Esophagus squamous epithelium (tissue), 5 donors: ENCODE measurements around the gene TRIP12. TPM values are rescaled to one million over a fixed set of nuclear protein-coding genes. Genes with fewer than 3 reads are reported as not detected.

Experiments
- DNase-seq: peaks from one replicate; lab custom pipeline; 2025; lab: John Stamatoyannopoulos, UW
- H3K27ac ChIP-seq, 4 donors: fragments of 200-600 bp; sonication (generic); one replicate each; pipeline ENCODE4 v1.5.1; 2016 to 2019; ENCODE audit warnings: mild to moderate bottlenecking in 1 of 4
- H3K27me3 ChIP-seq, 4 donors: fragments of 200-600 bp; sonication (generic); 1 replicate in 3 of 4; 2 replicates in 1 of 4; pipeline versions ENCODE4 v1.5.1 to v1.6.0; 2017 to 2021; ENCODE audit warnings: antibody characterized with exemption in 1 of 4
- H3K36me3 ChIP-seq, 3 donors: fragments of 200-600 bp; sonication (generic); one replicate each; pipeline ENCODE4 v1.5.1; 2016 to 2019
- H3K4me1 ChIP-seq, 3 donors: fragments of 200-600 bp; sonication (generic); one replicate each; pipeline ENCODE4 v1.5.1; 2017 to 2019
- H3K4me3 ChIP-seq, 4 donors: fragments of 200-600 bp; sonication (generic); 1 replicate in 3 of 4; 2 replicates in 1 of 4; pipeline ENCODE4 v1.5.1; 2016 to 2019; ENCODE audit warnings: mild to moderate bottlenecking in 2 of 4, moderate library complexity in 1 of 4
- H3K9me3 ChIP-seq, 3 donors: fragments of 200-600 bp; sonication (generic); one replicate each; pipeline ENCODE4 v1.5.1; 2016 to 2019
- CTCF ChIP-seq, 6 experiments: fragments of 450-650 bp in 4 of 6; fragments of 200-600 bp in 2 of 6; sonication (generic) in 2 of 6; IDR thresholded peaks; one replicate each; pipeline ENCODE4 v1.5.1; 2016 to 2019; ENCODE audit warnings: antibody characterized with exemption in 6 of 6, mild to moderate bottlenecking in 4 of 6, moderate library complexity in 4 of 6
- POLR2A ChIP-seq, 4 donors: fragments of 450-650 bp; IDR thresholded peaks; one replicate each; pipeline ENCODE4 v1.6.1; 2017; ENCODE audit warnings: antibody characterized with exemption in 4 of 4, mild to moderate bottlenecking in 4 of 4, moderate library complexity in 3 of 4
- WGBS, 2 donors: methylation state at CpG; one replicate each; pipeline ENCODE4 v1.1.5; 2018; 5-methylcytosine and 5-hydroxymethylcytosine counted together
- intact Hi-C: fragments of 100-400 bp; cut with DNase I; formaldehyde crosslinking; loops from one replicate; pipeline ENCODE4 v1.15.0; 2022
- total RNA-seq, 4 donors: library from RNA; depleted of rRNA; stranded (reverse); fragments of >200 nt; gene quantifications; one replicate each; pipeline ENCODE4 v1.1.0, GENCODE V29; 2016
- donor health status: DM: yes; HTN: yes; CAD: no.

TRIP12 gene
- total RNA-seq, 4 donors from 2014 or later, result 84.8 to 174 (median 125) TPM

GRCh38 chr2:229738024-229738625 lies 183.7 kb downstream of the TRIP12 start:
- TF ChIP-seq CTCF (IDR thresholded peaks at IDR 0.05) (no peak), POLR2A (IDR thresholded peaks at IDR 0.05) (no peak)

GRCh38 chr2:229734410-229734809 lies 187.4 kb downstream of the TRIP12 start:
- no peak for TF ChIP-seq POLR2A (IDR thresholded peaks at IDR 0.05)
- no peak for TF ChIP-seq CTCF (IDR thresholded peaks at IDR 0.05)
- intact Hi-C loops, result no loop called here
- no peak for DNase-seq
- no peaks in the 10 kb centered on the region for H3K27me3 ChIP-seq
- H3K4me3 ChIP-seq, result no peak overlapping the region
- H3K4me1 ChIP-seq, result no peaks in the 10 kb centered on the region
- H3K27ac ChIP-seq, result no peak overlapping the region
- H3K9me3 ChIP-seq, result peaks cover 0 to 20% (median 17%) of the 10 kb centered on the region in 3 donors
- 57 to 71% methylated on average over 1 of the region's 1 CpG for WGBS, 2 donors
- no peaks in the 10 kb centered on the region for H3K36me3 ChIP-seq

More at GRCh38 chr2:229738024-229738625, 183.7 kb downstream of the TRIP12 start:
- Histone ChIP-seq H3K4me3 (no peak overlapping the region), H3K27ac (no peak overlapping the region), H3K27me3 (no peaks in the 10 kb centered on the region), H3K4me1 (no peaks in the 10 kb centered on the region), H3K36me3 (no peaks in the 10 kb centered on the region), H3K9me3 (peaks cover 0 to 20% (median 17%) of the 10 kb centered on the region in 3 donors)
- DNase-seq, result no peak
- WGBS, 2 donors, result 81% methylated on average over 3 of the region's 3 CpGs
- intact Hi-C loops, result no loop called here

GRCh38 chr2:229733611-229734245 lies 188.1 kb downstream of the TRIP12 start:
- TF ChIP-seq POLR2A (IDR thresholded peaks at IDR 0.05) (no peak), CTCF (IDR thresholded peaks at IDR 0.05) (no peak)
- no peaks in the 10 kb centered on the region for H3K4me1 ChIP-seq
- peaks cover 0 to 20% (median 17%) of the 10 kb centered on the region in 3 donors for H3K9me3 ChIP-seq
- H3K27me3 ChIP-seq, result no peaks in the 10 kb centered on the region
- H3K27ac ChIP-seq, result no peak overlapping the region
- intact Hi-C loops, result no loop called here
- no peak for DNase-seq
- H3K36me3 ChIP-seq, result no peaks in the 10 kb centered on the region
- no peak overlapping the region for H3K4me3 ChIP-seq
- 68 to 72% methylated on average over 6 of the region's 6 CpGs for WGBS, 2 donors

- H3K4me1 ChIP-seq, result no peaks in the 10 kb centered on the region
- no peak for TF ChIP-seq POLR2A (IDR thresholded peaks at IDR 0.05)
- no peak for TF ChIP-seq CTCF (IDR thresholded peaks at IDR 0.05)
- WGBS, 2 donors, result 83 to 90% methylated on average over 3 to 6 of the region's 6 CpGs
- H3K4me3 ChIP-seq, result no peak overlapping the region
- DNase-seq, result no peak
- no peak overlapping the region for H3K27ac ChIP-seq
- intact Hi-C loops, result no loop called here
- no peaks in the 10 kb centered on the region for H3K36me3 ChIP-seq
- H3K27me3 ChIP-seq, result no peaks in the 10 kb centered on the region
- H3K9me3 ChIP-seq, result peaks cover 0 to 14% (median 11%) of the 10 kb centered on the region in 3 donors
These were observed 188.9 kb downstream of the TRIP12 start for GRCh38 chr2:229732897-229733296.

- 28 to 40% methylated on average over 3 of the region's 4 CpGs for WGBS, 2 donors
- no peak for DNase-seq
- Histone ChIP-seq H3K4me1 (no peaks in the 10 kb centered on the region), H3K27me3 (peaks cover 0 to under 1% (median 0%) of the 10 kb centered on the region in 4 donors), H3K36me3 (no peaks in the 10 kb centered on the region), H3K4me3 (no peak overlapping the region), H3K9me3 (peaks cover 0 to 5% (median 4%) of the 10 kb centered on the region in 3 donors), H3K27ac (no peak overlapping the region)
- intact Hi-C loops, result no loop called here
- TF ChIP-seq CTCF (IDR thresholded peaks at IDR 0.05), result no peak
- TF ChIP-seq POLR2A (IDR thresholded peaks at IDR 0.05), result no peak
These were observed 189.9 kb downstream of the TRIP12 start for GRCh38 chr2:229731916-229732315.
